NT2/D1 (cell line): ENCODE results near the gene PBX1.

Experiments used
- SUZ12 ChIP-seq: IDR thresholded peaks from 2 replicates; pipeline ENCODE4 v1.6.1; 2011; ENCODE audit not compliant: insufficient read length, insufficient read depth; ENCODE audit errors: extremely low read depth
- YY1 ChIP-seq: IDR thresholded peaks from 2 replicates; pipeline ENCODE4 v1.6.1; 2011; ENCODE audit not compliant: insufficient read length, insufficient read depth
- ZNF274 ChIP-seq: IDR thresholded peaks from 2 replicates; pipeline ENCODE4 v1.6.1; 2011; ENCODE audit warnings: mild to moderate bottlenecking, low read depth, low read length

- no peak for TF ChIP-seq ZNF274
- no peak for TF ChIP-seq YY1
- TF ChIP-seq SUZ12 = no peak
These were observed 227.0 kb downstream of the PBX1 start for GRCh38 chr1:164785841-164786534.
